SK-N-MC (cell line): ENCODE results near the gene ZNFX1.

Source experiments
- DNase-seq: peaks from one replicate; pipeline ENCODE4 v3.0.0-alpha.2; 2011; ENCODE audit warnings: low read depth, low spot score
- H3K27ac ChIP-seq: fragments of 200-600 bp; sonication (generic); 2 replicates; pipeline ENCODE4 v1.5.1; 2016; ENCODE audit warnings: mixed run types
- H3K36me3 ChIP-seq: fragments of 200-600 bp; sonication (generic); 2 replicates; pipeline ENCODE4 v1.6.1; 2017; ENCODE audit warnings: antibody characterized with exemption, low read length, mixed read lengths; ENCODE audit not compliant: insufficient read depth
- H3K4me3 ChIP-seq: fragments of 200-600 bp; sonication (generic); 2 replicates; pipeline ENCODE4 v1.5.1; 2016
- H3K9ac ChIP-seq: fragments of 200-600 bp; sonication (generic); 2 replicates; pipeline ENCODE4 v1.8.0; 2017; ENCODE audit warnings: mixed run types, mixed read lengths; ENCODE audit not compliant: insufficient read length
- H3K9me3 ChIP-seq: fragments of 200-600 bp; sonication (generic); 2 replicates; pipeline ENCODE4 v1.6.1; 2017; ENCODE audit warnings: low read depth, mild to moderate bottlenecking, antibody characterized with exemption, low read length, moderate library complexity, mixed read lengths
- EZH2 ChIP-seq: fragments of 200-600 bp; sonication (generic); IDR thresholded peaks from one replicate; pipeline ENCODE4 v1.6.1; 2017; ENCODE audit warnings: antibody characterized with exemption
- FOXP2 ChIP-seq: optimal IDR thresholded peaks from 2 replicates; pipeline ENCODE3; 2011; ENCODE audit warnings: mild to moderate bottlenecking, moderate library complexity; ENCODE audit not compliant: insufficient read depth; ENCODE audit errors: extremely low read length, control extremely low read depth
- POLR2AphosphoS5 ChIP-seq: IDR thresholded peaks from 2 replicates; pipeline ENCODE4 v1.6.1; 2012; ENCODE audit warnings: mild to moderate bottlenecking, low read depth, low read length, borderline replicate concordance

The ZNFX1 gene

DNA sequence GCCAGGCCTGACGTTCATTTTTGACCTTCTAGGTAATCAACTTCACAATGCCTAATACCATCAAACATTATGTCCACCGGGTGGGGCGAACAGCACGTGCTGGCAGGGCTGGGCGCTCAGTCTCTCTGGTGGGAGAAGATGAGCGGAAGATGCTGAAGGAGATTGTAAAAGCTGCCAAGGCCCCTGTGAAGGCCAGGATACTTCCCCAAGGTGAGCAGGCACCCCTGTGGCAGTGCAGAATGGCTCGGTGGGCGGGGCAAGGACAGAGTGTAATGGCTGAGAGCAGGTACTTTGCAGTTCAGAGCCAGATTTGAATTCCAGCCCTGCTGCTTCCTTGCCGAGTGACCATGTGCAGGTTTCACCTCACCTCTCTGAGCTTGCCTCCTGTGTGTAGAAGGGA, 41.6 kb downstream of the ZNFX1 start:
- Histone ChIP-seq H3K27ac (no peak overlapping the region), H3K9me3 (no peaks in the 10 kb centered on the region), H3K36me3 (peaks cover 69% of the 10 kb centered on the region), H3K4me3 (no peak overlapping the region), H3K9ac (no peak overlapping the region)
- DNase-seq: no peak
- no peak for TF ChIP-seq EZH2

DNA sequence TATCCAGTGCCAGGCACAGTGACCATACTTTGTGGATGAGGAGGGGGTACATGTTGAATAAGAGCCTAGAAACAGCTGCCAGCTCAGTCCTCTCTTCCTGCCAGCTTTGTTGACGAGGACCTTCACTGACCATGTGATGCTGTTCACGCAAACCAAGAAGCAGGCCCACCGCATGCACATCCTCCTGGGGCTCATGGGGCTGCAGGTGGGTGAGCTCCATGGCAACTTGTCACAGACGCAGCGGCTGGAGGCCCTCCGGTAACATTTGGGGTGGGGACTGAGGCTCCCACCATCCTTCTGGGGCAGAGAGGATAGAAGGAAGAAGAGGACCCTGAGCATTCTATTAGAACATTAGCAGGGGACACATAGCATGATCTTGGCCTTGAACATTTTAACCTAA, 43.0 kb downstream of the ZNFX1 start:
- Histone ChIP-seq H3K9ac (no peak overlapping the region), H3K36me3 (peaks cover 75% of the 10 kb centered on the region), H3K27ac (no peak overlapping the region), H3K4me3 (no peak overlapping the region), H3K9me3 (no peaks in the 10 kb centered on the region)
- DNase-seq: no peak
- TF ChIP-seq EZH2: no peak
- no peak for TF ChIP-seq FOXP2
- no peak for TF ChIP-seq POLR2AphosphoS5

DNA sequence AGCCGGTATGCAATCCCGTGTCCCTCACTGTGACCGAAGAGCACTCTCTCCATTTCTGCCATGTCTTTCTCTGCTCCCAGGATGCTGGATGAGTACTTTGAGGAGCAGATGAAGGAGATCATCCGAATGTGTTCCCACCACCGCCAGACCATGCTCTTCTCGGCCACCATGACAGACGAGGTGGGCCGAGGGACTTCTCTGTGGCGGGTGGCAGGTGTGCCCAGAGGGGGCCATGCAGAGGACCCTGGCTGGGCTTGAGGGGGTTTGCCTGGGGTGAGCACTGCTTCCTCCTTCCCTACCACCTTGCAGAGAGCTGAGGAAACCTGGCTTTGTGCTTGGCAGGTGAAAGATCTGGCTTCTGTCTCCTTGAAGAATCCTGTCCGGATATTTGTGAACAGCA, 44.6 kb downstream of the ZNFX1 start:
- Histone ChIP-seq H3K27ac (no peak overlapping the region), H3K4me3 (no peak overlapping the region), H3K9me3 (no peaks in the 10 kb centered on the region), H3K36me3 (peaks cover 76% of the 10 kb centered on the region), H3K9ac (no peak overlapping the region)
- no peak for DNase-seq
- TF ChIP-seq FOXP2 (no peak), POLR2AphosphoS5 (no peak), EZH2 (no peak)

DNA sequence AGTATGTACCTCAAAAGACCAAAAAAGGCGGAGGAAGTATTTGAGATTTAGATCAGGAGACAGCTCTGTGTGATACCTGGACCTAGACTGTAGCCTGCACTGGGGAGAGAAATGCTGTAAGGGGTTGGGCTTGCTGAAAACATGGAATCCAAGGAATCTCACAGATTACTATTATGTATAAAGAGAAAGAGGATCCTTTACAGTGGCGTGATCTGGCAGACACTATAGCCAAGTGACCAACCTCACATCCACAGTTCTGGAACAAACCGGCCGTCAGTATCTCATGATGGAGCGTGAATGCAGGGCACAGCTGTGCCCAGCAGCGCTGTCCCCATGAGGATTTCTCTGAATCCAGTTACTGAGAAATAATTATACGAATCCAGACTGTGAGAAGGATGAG, 46.4 kb downstream of the ZNFX1 start:
- peaks cover 77% of the 10 kb centered on the region for H3K36me3 ChIP-seq
- DNase-seq: no peak
- no peak overlapping the region for H3K4me3 ChIP-seq
- TF ChIP-seq POLR2AphosphoS5: no peak
- TF ChIP-seq EZH2: no peak
- no peak for TF ChIP-seq FOXP2
- H3K9ac ChIP-seq: no peak overlapping the region
- H3K9me3 ChIP-seq: no peaks in the 10 kb centered on the region
- H3K27ac ChIP-seq: no peak overlapping the region

DNA sequence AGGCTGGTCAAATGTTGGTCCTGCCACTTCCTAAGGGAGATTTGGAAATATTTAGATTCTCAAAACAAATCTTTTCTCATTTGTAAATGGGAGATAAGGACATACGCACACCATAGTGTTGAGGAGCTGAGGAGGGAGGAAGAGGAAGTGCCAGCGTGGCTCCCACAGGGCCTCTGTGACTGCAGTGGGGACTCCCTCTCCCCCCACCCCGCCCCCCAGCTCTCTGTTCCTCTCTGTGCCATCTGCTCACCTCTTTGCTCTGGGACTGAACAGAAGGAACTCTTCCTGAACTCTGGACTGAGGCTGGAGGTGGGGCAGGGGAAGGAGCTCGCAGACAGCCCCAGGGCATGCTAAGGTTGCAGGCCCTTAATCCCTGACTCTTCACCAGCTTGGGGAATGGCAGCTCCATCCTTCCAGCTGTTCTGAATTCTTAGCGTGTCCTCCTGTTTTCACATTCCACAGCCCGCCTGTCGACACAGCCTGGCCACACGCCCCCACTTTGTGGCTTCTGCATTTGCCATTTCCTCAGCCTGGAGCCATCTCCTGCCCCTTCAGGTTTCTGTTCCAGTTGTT, 47.2 kb downstream of the ZNFX1 start:
- Histone ChIP-seq H3K36me3 (peaks cover 80% of the 10 kb centered on the region), H3K9me3 (no peaks in the 10 kb centered on the region), H3K27ac (no peak overlapping the region), H3K9ac (no peak overlapping the region), H3K4me3 (no peak overlapping the region)
- TF ChIP-seq EZH2: no peak
- TF ChIP-seq FOXP2: no peak
- TF ChIP-seq POLR2AphosphoS5: no peak
- DNase-seq: no peak

DNA sequence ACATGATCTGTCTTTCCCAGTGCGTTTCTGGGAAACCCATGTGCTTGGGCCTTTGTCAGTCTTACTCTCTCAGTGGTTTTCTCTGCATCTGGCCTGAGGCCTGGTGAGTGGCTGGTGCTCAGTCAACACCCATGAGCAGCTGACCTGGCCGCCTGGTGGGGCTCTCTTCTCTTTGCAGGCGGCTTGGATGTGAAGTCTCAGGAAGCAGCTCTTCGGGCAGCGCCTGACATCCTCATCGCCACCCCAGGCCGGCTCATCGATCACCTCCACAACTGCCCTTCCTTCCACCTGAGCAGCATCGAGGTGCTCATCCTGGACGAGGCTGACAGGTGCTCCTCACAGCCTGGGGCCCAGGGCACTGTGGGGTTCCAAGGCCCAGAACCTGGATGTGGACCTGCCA, 47.8 kb downstream of the ZNFX1 start:
- Histone ChIP-seq H3K36me3 (peaks cover 80% of the 10 kb centered on the region), H3K9ac (no peak overlapping the region), H3K4me3 (no peak overlapping the region), H3K27ac (no peak overlapping the region), H3K9me3 (no peaks in the 10 kb centered on the region)
- DNase-seq: no peak
- TF ChIP-seq EZH2 (no peak), POLR2AphosphoS5 (no peak), FOXP2 (no peak)

DNA sequence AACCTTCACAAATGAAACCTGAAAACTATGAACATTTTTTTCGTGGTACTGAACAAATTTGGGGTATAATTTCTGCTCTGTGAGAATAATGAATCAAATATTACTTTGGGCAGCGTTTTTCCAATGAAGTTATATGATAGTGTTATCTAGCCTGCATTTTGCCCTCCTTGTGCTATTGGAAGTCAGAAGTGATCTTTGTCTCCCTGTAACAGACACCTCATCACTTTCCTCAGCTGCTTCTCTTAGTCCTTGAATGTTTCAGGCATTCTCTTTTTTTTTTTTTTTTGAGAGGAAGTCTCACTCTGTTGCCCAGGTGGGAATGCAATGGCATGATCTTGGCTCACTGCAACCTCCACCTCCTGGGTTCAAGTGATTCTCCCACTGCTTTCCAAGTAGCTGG, 48.5 kb downstream of the ZNFX1 start:
- TF ChIP-seq POLR2AphosphoS5 (no peak), EZH2 (no peak), FOXP2 (no peak)
- Histone ChIP-seq H3K9me3 (no peaks in the 10 kb centered on the region), H3K4me3 (no peak overlapping the region), H3K36me3 (peaks cover 80% of the 10 kb centered on the region), H3K27ac (no peak overlapping the region), H3K9ac (no peak overlapping the region)
- no peak for DNase-seq

DNA sequence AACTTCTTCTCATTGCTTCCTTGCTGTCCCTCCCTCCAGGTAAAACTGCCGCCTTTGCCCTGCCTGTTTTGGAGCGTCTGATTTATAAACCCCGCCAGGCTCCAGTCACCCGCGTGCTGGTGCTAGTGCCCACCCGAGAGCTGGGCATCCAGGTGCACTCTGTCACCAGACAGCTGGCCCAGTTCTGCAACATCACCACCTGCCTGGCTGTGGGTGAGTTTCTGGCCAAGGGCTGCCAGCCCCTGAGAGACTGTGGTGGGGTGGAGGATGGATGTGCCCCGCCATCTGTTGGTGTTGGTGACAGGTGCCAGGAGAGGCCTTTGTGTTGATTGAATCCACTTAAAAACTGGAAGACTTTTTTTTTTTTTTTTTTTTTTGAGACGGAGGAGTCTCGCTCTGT, 49.2 kb downstream of the ZNFX1 start:
- peaks cover 82% of the 10 kb centered on the region for H3K36me3 ChIP-seq
- no peak overlapping the region for H3K4me3 ChIP-seq
- TF ChIP-seq FOXP2 (no peak), EZH2 (no peak), POLR2AphosphoS5 (no peak)
- H3K27ac ChIP-seq: no peak overlapping the region
- H3K9me3 ChIP-seq: no peaks in the 10 kb centered on the region
- H3K9ac ChIP-seq: no peak overlapping the region
- DNase-seq: no peak

DNA sequence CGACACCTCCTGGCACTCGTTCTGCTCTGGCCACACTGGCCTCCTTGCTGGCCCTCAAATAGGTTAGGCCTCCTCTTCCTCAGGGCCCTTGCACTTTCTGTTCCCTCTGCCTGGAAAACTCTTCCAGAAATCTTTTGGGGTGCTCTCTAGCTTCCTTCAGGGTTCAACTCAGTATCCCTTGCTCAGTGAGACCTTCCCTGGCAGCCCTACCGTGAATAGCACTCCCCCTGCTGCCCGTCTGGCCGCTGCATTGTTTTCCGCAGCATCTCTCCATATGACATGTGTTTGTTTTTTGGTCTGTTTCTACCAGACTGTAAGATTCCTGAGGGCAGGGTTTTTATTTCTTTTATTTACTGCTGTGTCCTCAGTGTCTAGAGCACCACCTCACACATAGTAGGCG, 52.0 kb downstream of the ZNFX1 start:
- Histone ChIP-seq H3K27ac (no peak overlapping the region), H3K36me3 (peaks cover 81% of the 10 kb centered on the region)

More for the DNA sequence above, 52.0 kb downstream of the ZNFX1 start:
- H3K9ac ChIP-seq: no peak overlapping the region
- no peaks in the 10 kb centered on the region for H3K9me3 ChIP-seq
- H3K4me3 ChIP-seq: no peak overlapping the region
- no peak for TF ChIP-seq EZH2
- no peak for TF ChIP-seq FOXP2
- TF ChIP-seq POLR2AphosphoS5: no peak
- no peak for DNase-seq
